SK-N-SH (cell line): ENCODE data around the gene NRIP2. TPM values are rescaled to one million over a fixed set of nuclear protein-coding genes. Genes with fewer than 3 reads are reported as not detected.

Experiments used
- CTCF ChIA-PET: fragments of 300-600, 350-600 bp; formaldehyde crosslinking; extraction: SDS; loops from one replicate; lab custom pipeline; 2021; lab: Yijun Ruan, JAX
- POLR2A ChIA-PET: fragments of 350-600 bp; sonication (Branson Sonifier 250); formaldehyde crosslinking; extraction: SDS; loops from one replicate; lab custom pipeline; 2020; ENCODE audit warnings: antibody characterized with exemption, inconsistent platforms; lab: Yijun Ruan, JAX
- DNase-seq: peaks from one replicate; pipeline ENCODE4 v3.0.0; 2012
- H2AFZ ChIP-seq: fragments of 200-600 bp; sonication (generic); 2 replicates; pipeline ENCODE4 v1.8.1; 2016; ENCODE audit warnings: antibody characterized with exemption, mild to moderate bottlenecking, low read depth
- H3F3A ChIP-seq: fragments of 200-600 bp; sonication (generic); replicated peaks from 2 replicates; pipeline ENCODE3; 2016; ENCODE audit warnings: antibody characterized with exemption, mild to moderate bottlenecking; ENCODE audit not compliant: insufficient read depth
- H3K27ac ChIP-seq, 2 experiments: fragments of 200-500 bp in 1 of 2; fragments of 200-600 bp in 1 of 2; sonication (Bioruptor generic) in 1 of 2; sonication (generic), shearing (Covaris generic) in 1 of 2; 2 replicates each; pipeline versions ENCODE4 v1.5.1 to v1.6.1; 2014 to 2016; ENCODE audit warnings: low read depth in 2 of 2, inconsistent platforms in 1 of 2, low read length in 1 of 2, mild to moderate bottlenecking in 1 of 2, mixed read lengths in 1 of 2
- H3K27me3 ChIP-seq: fragments of 200-600 bp; sonication (generic), shearing (Covaris generic); 2 replicates; pipeline ENCODE4 v1.6.1; 2016; ENCODE audit warnings: mixed run types; ENCODE audit not compliant: insufficient read depth
- H3K36me3 ChIP-seq, 2 experiments: fragments of 200-500 bp in 1 of 2; fragments of 200-600 bp in 1 of 2; sonication (Bioruptor generic) in 1 of 2; sonication (generic) in 1 of 2; replicated peaks in 1 of 2; 2 replicates each; pipeline versions ENCODE3 to v1.5.1; 2014 to 2016; ENCODE audit warnings: low read length in 1 of 2, mild to moderate bottlenecking in 1 of 2; ENCODE audit not compliant: insufficient read depth in 2 of 2, control insufficient read depth in 1 of 2
- H3K4me1 ChIP-seq, 2 experiments: fragments of 200-500 bp in 1 of 2; fragments of 200-600 bp in 1 of 2; sonication (Bioruptor generic) in 1 of 2; sonication (generic), shearing (Covaris generic) in 1 of 2; 2 replicates each; pipeline versions ENCODE4 v1.5.1 to v1.6.1; 2014 to 2016; ENCODE audit warnings: low read depth in 1 of 2, low read length in 1 of 2, mixed run types in 1 of 2; ENCODE audit not compliant: insufficient read depth in 2 of 2, control insufficient read depth in 1 of 2
- H3K4me2 ChIP-seq: fragments of 200-600 bp; sonication (generic), shearing (Covaris generic); 2 replicates; pipeline ENCODE4 v1.6.1; 2017; ENCODE audit warnings: mixed run types
- H3K4me3 ChIP-seq, 2 experiments: fragments of 200-500 bp in 1 of 2; fragments of 200-600 bp in 1 of 2; sonication (Bioruptor generic) in 1 of 2; sonication (generic), shearing (Covaris generic) in 1 of 2; 2 replicates each; pipeline versions ENCODE4 v1.5.1 to v1.8.1; 2014 to 2016; ENCODE audit warnings: low read depth in 2 of 2, inconsistent platforms in 1 of 2, low read length in 1 of 2, mild to moderate bottlenecking in 1 of 2, mixed read lengths in 1 of 2, moderate library complexity in 1 of 2
- H3K79me2 ChIP-seq: fragments of 200-600 bp; sonication (generic); 2 replicates; pipeline ENCODE4 v1.8.1; 2017; ENCODE audit warnings: mild to moderate bottlenecking; ENCODE audit not compliant: insufficient read depth
- H3K9ac ChIP-seq: fragments of 200-600 bp; sonication (generic); 2 replicates; pipeline ENCODE4 v1.6.1; 2017; ENCODE audit warnings: mixed run types
- H3K9me2 ChIP-seq: fragments of 200-600 bp; sonication (generic); 2 replicates; pipeline ENCODE4 v1.6.1; 2017; ENCODE audit warnings: mixed run types
- H3K9me3 ChIP-seq: fragments of 200-600 bp; sonication (generic); 2 replicates; pipeline ENCODE4 v1.6.1; 2017; ENCODE audit warnings: mixed run types, mild to moderate bottlenecking, moderate library complexity
- H4K20me1 ChIP-seq: fragments of 200-600 bp; sonication (generic); 2 replicates; pipeline ENCODE4 v1.6.1; 2017; ENCODE audit warnings: mild to moderate bottlenecking, mixed run types; ENCODE audit not compliant: insufficient read depth
- GATA2 ChIP-seq: sonication (generic); formaldehyde crosslinking; IDR thresholded peaks from 2 replicates; pipeline ENCODE4 v1.5.0; 2020; ENCODE audit warnings: mild to moderate bottlenecking, missing genetic modification reagents
- JUND ChIP-seq: IDR thresholded peaks from 2 replicates; pipeline ENCODE4 v1.4.0; 2012
- MXI1 ChIP-seq: IDR thresholded peaks from 2 replicates; pipeline ENCODE4 v1.6.1; 2012; ENCODE audit warnings: mild to moderate bottlenecking, low read depth, low read length, improper control_type of control experiment
- NRF1 ChIP-seq: IDR thresholded peaks from 2 replicates; pipeline ENCODE4 v1.6.1; 2012; ENCODE audit warnings: low read depth, mild to moderate bottlenecking, low read length
- PBX3 ChIP-seq: IDR thresholded peaks from 2 replicates; pipeline ENCODE4; 2012
- REST ChIP-seq: IDR thresholded peaks from 2 replicates; pipeline ENCODE4 v1.6.1; 2012; ENCODE audit warnings: mild to moderate bottlenecking, low read depth, low read length, moderate library complexity
- RFX5 ChIP-seq: IDR thresholded peaks from 2 replicates; pipeline ENCODE4 v1.6.1; 2012; ENCODE audit warnings: mild to moderate bottlenecking, improper control_type of control experiment, low read length
- SIN3A ChIP-seq: IDR thresholded peaks from 2 replicates; pipeline ENCODE4 v1.6.1; 2012; ENCODE audit warnings: low read depth, mild to moderate bottlenecking, low read length, moderate library complexity, borderline replicate concordance
- SMC3 ChIP-seq: IDR thresholded peaks from 2 replicates; pipeline ENCODE4 v1.6.1; 2012; ENCODE audit warnings: low read depth, low read length, improper control_type of control experiment
- USF1 ChIP-seq: IDR thresholded peaks from 2 replicates; pipeline ENCODE4 v1.4.0; 2012; ENCODE audit warnings: low read depth, borderline replicate concordance
- YY1 ChIP-seq: IDR thresholded peaks from 2 replicates; pipeline ENCODE4 v1.4.0; 2012; ENCODE audit warnings: low read depth, mild to moderate bottlenecking
- WGBS: methylation state at CpG from one replicate; pipeline ENCODE4 v1.1.6; 2017; ENCODE audit warnings: low lambda C conversion rate; 5-methylcytosine and 5-hydroxymethylcytosine counted together
- polyA plus RNA-seq, 3 experiments: library from polyadenylated mRNA; depleted of rRNA; stranded (reverse); fragments of >200 nt; gene quantifications; 2 replicates each; pipeline ENCODE4 v1.2.3, GENCODE V29; 2012

NRIP2 gene
- polyA plus RNA-seq, 1 of the 3 experiments (the other 2 are of a cell fraction): not detected

DNA sequence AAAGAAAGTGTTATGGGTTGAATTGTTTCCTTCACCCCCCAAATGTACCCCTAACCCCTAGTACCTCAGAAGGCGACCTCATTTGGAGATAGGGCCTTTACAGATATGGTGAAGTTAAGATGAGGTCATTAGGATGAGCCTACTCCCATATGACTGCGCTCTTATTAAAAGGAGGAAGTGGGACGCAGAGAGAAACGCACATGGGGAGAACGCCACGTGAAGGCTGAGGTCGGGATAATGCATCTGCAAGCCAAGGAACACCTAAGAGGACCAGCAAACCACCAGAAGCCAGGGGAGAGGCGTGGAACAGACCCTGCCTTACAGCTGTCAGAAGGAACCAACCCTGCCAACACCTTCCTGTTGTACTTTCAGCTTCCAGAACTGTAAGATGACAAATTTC lies 1.7 kb upstream of the NRIP2 start:
- H3K79me2 ChIP-seq: no peaks in the 10 kb centered on the region
- no peaks in the 10 kb centered on the region for H3K27me3 ChIP-seq
- no peak overlapping the region for H3K4me2 ChIP-seq
- ChIA-PET POLR2A (no interaction called here), CTCF (interaction anchor here (1.0 to 3.4 kb wide), 3 partner anchors 23 to 205 kb away, joined by 3 to 14 read pairs (median 8); partner anchors contain the start of gene ITFG2)
- H3K9ac ChIP-seq: no peak overlapping the region
- H3K4me1 ChIP-seq: peaks cover 4 to 21% of the 10 kb centered on the region in 2 experiments; a peak in 3 of 4 replicates
- DNase-seq: no peak
- no peak overlapping the region for H2AFZ ChIP-seq
- H3K4me3 ChIP-seq: no peak overlapping the region
- H3F3A ChIP-seq: no peaks in the 10 kb centered on the region
- no peak overlapping the region for H3K27ac ChIP-seq
- no peaks in the 10 kb centered on the region for H4K20me1 ChIP-seq
- TF ChIP-seq MXI1 (no peak), USF1 (no peak), REST (no peak), PBX3 (no peak), YY1 (no peak), SMC3 (no peak), GATA2 (CRISPR knock-in tag) (no peak), JUND (no peak), NRF1 (no peak), SIN3A (no peak), RFX5 (no peak)
- H3K36me3 ChIP-seq: no peaks in the 10 kb centered on the region
- WGBS: 93% methylated on average over 8 of the region's 8 CpGs
- no peaks in the 10 kb centered on the region for H3K9me2 ChIP-seq
- no peaks in the 10 kb centered on the region for H3K9me3 ChIP-seq
